ENCODE data around the gene HIF3A.

DNA sequence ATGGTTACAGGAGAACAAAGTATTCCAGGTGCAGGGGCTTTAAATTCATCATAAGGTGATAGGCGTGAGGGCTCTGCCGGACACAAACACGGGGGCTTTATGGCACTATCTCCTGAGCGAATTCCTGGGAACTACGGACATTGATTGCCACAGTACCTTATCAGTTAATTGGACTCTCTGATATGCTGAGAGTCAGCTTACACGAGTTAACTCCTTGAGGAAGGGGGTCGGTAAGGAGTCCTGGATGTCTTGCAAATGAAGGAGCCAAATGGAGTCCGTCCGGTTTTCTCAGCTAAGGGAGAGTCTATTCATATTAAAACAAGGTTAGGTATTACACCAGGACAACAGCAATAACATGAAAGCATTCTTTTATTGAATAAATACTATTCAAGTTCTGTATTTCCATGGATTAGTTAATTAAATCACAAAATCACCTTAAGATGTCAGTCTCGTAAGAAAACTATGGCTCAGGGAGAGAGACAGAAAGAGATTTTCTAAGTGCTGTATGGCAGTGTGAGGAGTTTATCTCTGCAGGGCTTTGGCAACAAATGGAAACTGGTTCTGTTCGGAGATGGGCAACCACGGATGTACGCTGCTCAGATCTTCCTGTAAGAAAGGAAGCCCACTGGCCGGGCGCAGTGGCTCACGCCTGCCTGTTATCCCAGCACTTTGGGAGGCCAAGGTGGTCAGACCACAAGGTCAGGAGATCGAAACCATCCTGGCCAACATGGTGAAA, 26.2 kb upstream of the HIF3A start:
- TF ChIP-seq, protein P1, sequence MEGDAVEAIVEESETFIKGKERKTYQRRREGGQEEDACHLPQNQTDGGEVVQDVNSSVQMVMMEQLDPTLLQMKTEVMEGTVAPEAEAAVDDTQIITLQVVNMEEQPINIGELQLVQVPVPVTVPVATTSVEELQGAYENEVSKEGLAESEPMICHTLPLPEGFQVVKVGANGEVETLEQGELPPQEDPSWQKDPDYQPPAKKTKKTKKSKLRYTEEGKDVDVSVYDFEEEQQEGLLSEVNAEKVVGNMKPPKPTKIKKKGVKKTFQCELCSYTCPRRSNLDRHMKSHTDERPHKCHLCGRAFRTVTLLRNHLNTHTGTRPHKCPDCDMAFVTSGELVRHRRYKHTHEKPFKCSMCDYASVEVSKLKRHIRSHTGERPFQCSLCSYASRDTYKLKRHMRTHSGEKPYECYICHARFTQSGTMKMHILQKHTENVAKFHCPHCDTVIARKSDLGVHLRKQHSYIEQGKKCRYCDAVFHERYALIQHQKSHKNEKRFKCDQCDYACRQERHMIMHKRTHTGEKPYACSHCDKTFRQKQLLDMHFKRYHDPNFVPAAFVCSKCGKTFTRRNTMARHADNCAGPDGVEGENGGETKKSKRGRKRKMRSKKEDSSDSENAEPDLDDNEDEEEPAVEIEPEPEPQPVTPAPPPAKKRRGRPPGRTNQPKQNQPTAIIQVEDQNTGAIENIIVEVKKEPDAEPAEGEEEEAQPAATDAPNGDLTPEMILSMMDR (IDR thresholded peaks at IDR 0.05): no peak
- TF ChIP-seq POLR2A (IDR thresholded peaks at IDR 0.05; ENCODE audit: low read depth): no peak
